ENCODE data around the gene RASSF6.

DNA sequence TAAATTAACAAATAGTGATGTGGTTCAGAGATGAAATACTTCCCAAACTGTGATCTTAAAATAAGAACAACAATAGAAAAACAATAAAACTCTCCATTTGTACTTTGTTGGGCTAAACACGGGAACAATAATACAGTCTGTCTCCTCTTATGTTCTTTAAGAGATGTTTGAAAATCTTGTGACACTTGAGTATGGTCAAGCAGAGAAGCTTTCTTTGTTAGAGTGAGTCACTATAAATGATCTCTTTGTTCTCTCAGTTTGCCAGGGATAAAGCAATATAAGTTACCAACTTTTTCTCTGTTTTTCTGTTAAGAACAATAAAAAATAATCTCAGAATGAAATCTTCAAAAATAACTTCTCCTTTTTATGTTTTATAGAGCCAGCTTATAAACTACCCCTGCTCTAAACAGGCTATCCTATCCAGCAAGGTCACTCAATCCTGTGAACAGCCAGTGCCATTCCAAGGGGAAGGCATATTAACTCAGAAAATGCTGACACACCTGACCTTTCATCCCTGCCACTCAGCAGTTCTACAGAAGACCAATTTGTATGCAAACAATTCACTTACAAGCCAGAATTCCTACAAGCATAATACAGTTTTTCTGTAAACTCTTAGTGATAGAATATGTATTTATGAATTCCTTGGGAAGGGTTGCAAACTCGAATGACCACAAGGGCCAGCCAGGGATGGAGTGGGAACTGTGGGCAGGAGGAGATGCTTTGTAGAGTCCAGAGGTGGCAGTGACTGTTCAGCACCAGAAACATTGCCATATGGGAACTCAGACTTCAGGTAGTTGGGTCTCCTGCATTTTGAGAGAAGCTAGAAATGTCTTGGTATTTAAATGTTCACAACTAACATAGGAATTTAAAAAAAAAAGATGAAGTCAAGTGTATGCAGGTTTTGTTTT is 86.5 kb downstream of the RASSF6 start:
- no peak for TF ChIP-seq YY1 (IDR thresholded peaks at IDR 0.05; ENCODE audit: low read depth)
- TF ChIP-seq, protein P1, sequence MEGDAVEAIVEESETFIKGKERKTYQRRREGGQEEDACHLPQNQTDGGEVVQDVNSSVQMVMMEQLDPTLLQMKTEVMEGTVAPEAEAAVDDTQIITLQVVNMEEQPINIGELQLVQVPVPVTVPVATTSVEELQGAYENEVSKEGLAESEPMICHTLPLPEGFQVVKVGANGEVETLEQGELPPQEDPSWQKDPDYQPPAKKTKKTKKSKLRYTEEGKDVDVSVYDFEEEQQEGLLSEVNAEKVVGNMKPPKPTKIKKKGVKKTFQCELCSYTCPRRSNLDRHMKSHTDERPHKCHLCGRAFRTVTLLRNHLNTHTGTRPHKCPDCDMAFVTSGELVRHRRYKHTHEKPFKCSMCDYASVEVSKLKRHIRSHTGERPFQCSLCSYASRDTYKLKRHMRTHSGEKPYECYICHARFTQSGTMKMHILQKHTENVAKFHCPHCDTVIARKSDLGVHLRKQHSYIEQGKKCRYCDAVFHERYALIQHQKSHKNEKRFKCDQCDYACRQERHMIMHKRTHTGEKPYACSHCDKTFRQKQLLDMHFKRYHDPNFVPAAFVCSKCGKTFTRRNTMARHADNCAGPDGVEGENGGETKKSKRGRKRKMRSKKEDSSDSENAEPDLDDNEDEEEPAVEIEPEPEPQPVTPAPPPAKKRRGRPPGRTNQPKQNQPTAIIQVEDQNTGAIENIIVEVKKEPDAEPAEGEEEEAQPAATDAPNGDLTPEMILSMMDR (IDR thresholded peaks at IDR 0.05) = no peak
